Daoy (cell line): ENCODE data around the gene TMEM38A. TPM values are rescaled to one million over a fixed set of nuclear protein-coding genes. Genes with fewer than 3 reads are reported as not detected.

Source experiments
- DNase-seq: peaks from one replicate; pipeline ENCODE4 v3.0.0-alpha.2; 2015; ENCODE audit warnings: low read depth
- total RNA-seq: library from RNA; depleted of rRNA; stranded (reverse); fragments of >200 nt; shearing (Covaris generic); gene quantifications from 2 replicates; pipeline ENCODE4 v1.2.3, GENCODE V29; 2014; rRNA removed

The TMEM38A gene
- 1.0 and 1.1 TPM in 2 replicates for total RNA-seq

- peak; percentile 20 for DNase-seq
Measured at GRCh38 chr19:16660763-16661479, at the start of gene TMEM38A. TSS of gene TMEM38A (plus strand) at chr19:16661139. CDS start at chr19:16661218, 79 bp downstream.

DNA sequence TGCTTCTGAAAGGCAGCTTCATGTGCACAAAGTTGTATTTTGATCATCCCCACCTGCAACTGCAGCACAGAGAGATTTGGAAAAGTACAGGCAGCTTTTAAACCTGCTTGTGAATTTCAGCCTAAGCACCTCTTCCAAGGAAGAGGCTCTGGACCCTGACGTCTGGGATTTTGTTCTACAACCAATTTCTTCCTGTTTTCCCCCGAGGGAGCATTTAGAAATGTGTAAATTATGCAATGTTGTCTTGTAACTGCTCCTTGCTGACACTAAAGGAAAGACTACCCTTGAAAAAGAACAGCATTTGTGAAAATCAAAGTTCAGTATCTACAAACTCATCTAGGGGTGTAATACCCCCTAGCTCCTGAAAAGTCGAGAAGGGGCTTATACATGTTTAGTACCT lies 48.3 kb upstream of the TMEM38A start:
- DNase-seq = no peak

DNA sequence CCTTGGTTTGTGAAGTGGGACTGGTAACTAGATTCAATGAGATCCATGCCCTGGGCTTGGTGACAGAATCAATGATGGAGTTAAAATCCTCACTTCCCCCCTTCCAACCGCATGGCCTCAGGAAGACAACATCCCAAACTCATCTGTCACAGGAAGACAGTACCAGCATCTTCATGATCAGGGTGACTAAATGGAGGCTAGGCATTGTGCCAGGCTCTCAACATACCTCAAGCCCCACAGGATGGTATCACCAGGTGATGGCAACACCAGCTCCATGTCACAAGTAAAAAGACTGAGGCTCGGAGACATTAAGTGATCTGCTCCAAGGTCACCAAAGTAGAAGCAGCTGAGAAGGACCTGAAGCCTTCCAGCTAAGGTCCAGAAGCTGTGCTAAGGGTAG lies 47.1 kb upstream of the TMEM38A start:
- no peak for DNase-seq

- no peak for DNase-seq
Measured at GRCh38 chr19:16614941-16615340, 46.0 kb upstream of the TMEM38A start.

DNA sequence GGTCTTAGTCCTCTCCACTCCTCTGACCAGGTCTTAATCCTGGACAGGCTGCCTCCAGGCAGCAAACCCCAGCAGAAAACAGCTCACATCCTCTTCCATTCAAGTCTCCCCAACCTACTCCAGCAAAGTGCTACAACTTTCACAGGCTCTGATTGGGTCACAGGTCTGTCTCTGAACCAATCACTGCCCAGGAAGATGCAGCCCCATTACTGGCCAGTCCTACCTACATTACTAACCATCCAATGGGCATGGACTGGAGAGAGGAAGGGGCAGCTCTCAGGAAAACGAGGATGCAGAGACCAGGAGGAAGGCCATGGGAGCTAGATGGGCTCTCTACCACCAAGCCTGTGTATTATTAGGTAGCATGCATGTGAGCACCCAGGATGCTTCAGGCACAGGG lies 45.1 kb upstream of the TMEM38A start:
- DNase-seq = no peak

GRCh38 chr19:16618248-16618647 lies 42.7 kb upstream of the TMEM38A start:
- no peak for DNase-seq

- no peak for DNase-seq
Measured at GRCh38 chr19:16619457-16619856, 41.5 kb upstream of the TMEM38A start.

DNA sequence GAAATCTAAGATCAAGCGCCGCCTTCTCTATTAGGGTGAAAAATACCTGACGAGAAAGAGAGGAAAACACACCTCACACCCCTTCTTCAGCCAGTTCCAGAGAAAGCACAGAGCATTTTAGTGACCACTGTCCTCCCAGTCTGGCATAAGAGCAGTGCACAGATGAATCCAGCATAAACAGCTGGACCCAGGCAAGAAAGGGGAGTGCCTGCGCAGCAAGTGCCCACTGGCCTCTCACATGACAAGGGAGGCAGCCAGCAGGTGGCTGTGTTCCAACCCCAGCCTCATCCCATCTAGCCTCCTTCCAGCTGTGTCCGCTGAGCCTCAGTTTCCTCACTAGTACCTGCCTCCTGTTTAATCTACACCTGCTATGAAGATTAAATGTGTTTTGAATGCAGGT lies 40.9 kb upstream of the TMEM38A start:
- DNase-seq = no peak

GRCh38 chr19:16620584-16620983 lies 40.4 kb upstream of the TMEM38A start:
- no peak for DNase-seq

- DNase-seq = no peak
Measured at GRCh38 chr19:16621165-16621800, 39.7 kb upstream of the TMEM38A start.

- DNase-seq = no peak
Measured at GRCh38 chr19:16623066-16623465, 37.9 kb upstream of the TMEM38A start.

- no peak for DNase-seq
Measured at GRCh38 chr19:16623576-16623975, 37.4 kb upstream of the TMEM38A start.

DNA sequence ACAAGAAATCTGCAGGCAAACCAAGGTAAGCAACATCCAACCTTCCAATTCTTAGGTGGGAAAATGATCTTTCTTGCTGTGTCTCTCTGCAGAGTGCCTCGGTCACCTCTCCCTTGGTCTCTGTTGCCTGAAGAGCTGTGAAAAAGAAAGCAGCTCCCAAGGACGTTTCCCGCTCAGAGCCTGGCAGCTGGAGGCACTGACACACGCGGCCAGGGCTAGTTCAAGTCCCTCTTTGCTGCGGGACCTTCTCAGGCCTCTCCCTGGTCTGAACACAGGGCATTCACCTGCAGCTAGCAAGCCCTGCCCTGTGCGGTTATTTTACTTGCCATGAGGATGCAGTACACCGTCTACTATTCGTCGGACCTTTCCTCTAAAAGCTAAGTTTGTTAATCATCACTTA lies 36.7 kb upstream of the TMEM38A start:
- DNase-seq = no peak

- DNase-seq = no peak
Measured at GRCh38 chr19:16625163-16625958, 35.6 kb upstream of the TMEM38A start.

DNA sequence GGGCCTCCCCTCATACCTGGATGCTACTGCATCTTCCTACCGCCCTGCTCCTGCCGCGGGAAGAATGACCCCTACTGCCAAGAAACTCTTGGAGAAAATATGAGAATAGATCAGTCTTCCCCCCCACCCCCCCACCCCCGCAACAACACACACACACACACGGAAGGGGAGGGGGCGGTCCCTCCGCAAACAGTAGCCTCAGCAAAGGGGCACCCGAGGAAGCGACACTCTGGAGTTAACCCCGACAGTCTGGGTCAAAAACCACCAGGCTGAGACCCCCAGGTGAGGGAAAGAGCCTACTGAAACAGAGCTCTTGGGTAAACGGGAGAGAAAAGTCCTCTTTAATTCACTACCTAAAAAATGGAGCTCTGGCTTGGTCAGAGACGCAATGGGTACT lies 34.1 kb upstream of the TMEM38A start:
- DNase-seq = no peak

DNA sequence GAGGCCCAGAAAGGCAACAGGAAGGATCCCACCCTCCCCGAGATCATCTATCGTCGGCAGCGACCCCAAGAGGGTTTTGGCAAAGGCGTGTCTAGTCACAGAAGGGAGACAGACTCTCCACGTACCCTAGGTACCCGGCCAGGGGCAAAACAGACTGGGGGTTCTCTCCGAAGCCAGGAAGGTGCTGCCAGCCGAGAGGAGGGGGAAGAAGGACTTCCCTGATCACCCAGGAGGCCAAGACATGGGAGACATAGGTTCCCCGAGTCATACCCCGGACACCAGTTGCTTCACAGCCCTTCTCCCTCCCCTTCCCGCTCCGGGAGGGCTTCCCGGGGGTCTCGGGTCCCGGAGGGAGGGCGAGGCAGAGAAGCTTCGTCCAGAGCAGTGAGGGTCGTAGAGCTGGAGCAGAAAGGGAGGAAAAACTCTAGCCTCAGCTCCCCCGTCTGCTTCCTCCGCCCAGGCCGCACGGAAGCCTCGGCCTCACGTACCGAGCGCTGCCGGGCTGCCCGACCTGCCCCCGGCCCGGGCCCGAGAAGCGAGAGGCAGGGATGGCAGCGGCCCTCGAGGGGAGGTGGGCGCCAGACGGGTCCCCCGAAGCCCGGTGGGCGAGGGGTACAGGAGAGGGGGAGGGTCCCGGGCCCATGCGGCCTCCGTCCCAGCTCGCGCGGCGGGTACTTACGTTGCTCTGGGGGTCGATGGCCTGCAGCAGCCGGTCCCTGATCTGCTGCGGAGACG lies 33.6 kb upstream of the TMEM38A start:
- DNase-seq = peak; percentile 13

- peak; percentile 9 for DNase-seq
Measured at GRCh38 chr19:16627928-16628182, 33.1 kb upstream of the TMEM38A start.

DNA sequence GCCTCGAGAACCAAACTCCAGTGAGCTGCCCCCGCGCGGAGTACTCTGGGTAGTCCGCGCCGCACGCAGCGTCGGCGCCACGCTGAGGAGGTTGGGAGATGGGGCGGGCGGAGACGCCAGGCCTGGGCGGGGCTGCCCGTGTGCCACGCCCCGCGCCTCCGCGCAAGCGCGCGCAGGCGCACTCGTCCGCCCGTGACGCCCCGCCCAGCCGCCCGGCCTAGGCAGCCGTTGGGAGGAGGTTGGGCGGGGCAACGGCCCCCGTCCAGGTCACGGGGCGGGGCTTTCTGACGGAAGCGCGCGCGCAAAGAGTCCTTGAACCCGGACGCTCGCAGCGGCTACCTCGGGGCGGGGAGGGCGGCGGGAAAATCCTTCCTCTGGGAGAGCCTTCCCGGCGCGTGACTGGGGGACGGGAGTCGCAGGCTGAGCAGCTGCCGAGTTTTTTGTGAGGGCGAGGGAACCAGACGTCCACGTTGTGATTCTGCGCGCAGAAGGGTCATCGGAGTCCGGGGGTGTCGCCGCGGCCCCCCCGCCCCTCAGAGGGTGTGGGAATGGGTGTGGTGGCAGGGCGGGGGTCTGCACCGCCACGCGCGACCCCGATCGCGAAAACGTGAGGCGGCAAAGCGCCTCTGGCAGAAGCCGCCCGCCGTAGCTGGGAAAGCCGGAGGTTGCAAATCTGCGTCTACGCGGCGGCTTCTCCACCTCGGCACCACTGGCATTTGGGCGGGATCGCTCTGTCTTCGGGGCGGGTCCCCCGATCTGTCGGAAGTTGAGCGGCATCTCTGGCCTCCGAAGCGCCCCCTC lies 32.6 kb upstream of the TMEM38A start, which contains the start of gene MED26:
Gene MED26 (minus strand): TSS at position 22 of the 801 bp plus-strand sequence. CDS start 261 bp downstream, outside the sequence.
- DNase-seq = peak; percentile 97

DNA sequence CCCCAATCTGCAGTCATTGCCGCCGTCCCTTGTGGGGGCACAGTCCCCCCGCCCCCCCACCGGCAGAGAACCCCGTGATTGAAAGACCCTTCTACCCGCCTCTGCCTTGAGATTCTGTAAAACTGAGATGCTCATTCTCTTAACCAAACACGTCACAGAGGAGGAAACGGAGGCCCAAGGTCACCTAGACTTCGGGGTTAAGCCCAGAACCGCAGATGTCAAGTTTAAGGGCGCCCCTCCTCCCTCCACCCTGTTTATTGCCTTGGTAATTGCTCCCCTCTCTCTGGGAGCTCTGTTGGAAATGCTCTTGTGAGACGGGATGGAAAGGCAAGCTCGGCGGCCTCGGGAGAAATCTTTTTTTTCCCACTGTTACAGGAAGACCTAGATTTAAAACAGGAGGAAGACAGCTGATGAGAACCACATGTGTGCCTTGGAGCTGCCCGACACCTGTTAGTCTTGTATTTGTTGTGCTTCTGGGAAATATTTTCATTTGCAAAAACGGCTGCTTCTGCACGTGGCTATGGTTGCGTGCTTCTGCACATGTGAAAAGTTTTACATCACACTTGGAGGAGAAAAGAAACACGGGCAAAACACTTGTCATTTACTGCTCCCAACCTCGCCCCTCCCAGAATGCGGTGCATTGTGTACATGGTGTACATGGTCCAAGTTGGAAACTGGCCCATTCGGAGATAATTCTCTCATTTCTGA lies 31.8 kb upstream of the TMEM38A start:
- DNase-seq = peak; percentile 17

DNA sequence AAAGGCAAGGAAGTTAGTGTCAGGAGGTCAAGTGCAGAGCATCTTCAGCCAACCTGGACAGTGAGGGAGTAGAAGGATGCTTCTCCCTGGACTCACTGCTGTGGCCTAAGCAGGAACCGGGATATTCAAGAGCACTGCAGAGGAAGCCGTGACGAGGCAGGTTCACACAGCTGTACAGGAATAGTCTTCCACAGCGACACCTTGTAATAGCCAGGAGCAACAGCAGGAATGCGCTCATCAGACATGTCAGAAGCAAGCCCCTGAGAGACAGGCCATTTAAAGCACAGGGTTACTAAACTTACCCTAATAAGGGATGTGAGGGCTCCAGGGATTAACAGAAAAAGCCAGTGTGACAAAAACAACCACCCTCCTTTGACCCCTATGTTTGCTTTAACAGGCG lies 29.5 kb upstream of the TMEM38A start:
- DNase-seq = no peak

- no peak for DNase-seq
Measured at GRCh38 chr19:16637535-16637934, 23.4 kb upstream of the TMEM38A start.
